IPS-18c (cell line): ENCODE data around the gene VAPA.

ENCODE experiments used
- H3K4me3 ChIP-seq: 2 replicates; pipeline ENCODE4 v1.7.0; 2013; ENCODE audit warnings: low read depth, mild to moderate bottlenecking, low read length, moderate library complexity; ENCODE audit not compliant: insufficient read depth
- H3K9me3 ChIP-seq: one replicate; pipeline ENCODE4 v1.6.1; 2013; ENCODE audit warnings: mild to moderate bottlenecking, low read length, moderate library complexity; ENCODE audit not compliant: control insufficient read depth, insufficient read depth

Gene VAPA, protein sequence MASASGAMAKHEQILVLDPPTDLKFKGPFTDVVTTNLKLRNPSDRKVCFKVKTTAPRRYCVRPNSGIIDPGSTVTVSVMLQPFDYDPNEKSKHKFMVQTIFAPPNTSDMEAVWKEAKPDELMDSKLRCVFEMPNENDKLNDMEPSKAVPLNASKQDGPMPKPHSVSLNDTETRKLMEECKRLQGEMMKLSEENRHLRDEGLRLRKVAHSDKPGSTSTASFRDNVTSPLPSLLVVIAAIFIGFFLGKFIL

GRCh38 chr18:9913526-9914333, at the start of gene VAPA:
VAPA (plus strand) TSS chr18:9914016; CDS start chr18:9914257, 241 bp downstream.
- peaks cover 2% of the 10 kb centered on the region for H3K9me3 ChIP-seq
- peak within 1 kb of the TSS; percentile 100 for H3K4me3 ChIP-seq

DNA sequence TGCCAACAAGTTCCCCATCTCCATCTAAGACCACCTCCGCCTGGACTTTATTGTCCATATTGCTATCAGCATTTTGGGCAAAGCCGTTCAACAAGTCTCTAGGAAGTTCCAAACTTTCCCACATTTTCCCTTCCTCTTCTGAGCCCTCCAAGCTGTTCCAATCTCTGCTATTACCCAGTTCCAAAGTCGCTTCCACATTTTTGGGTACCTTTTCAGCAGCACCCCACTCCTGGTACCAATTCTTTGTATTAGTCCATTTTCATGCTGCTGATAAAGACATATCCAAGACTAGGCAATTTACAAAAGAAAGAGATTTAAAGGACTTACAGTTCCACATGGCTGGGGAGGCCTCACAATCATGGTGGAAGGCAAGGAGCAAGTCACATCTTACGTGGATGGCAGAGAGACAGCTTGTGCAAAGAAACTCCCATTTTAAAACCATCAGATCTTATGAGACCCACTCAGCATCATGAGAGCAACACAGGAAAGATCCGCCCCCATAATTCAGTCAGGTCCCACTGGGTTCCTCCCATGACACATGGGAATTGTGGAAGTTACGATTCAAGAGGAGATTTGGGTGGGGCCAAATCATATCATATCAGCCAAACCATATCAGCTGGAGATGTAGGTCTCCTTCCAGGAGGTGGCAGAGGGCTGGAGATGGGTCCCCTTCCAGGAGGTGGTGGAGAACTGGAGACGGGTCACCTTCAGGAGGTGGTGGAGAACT, 47.9 kb upstream of the VAPA start:
- Histone ChIP-seq H3K4me3 (no peak overlapping the region), H3K9me3 (peaks cover 3% of the 10 kb centered on the region)

- Histone ChIP-seq H3K9me3 (peaks cover 3% of the 10 kb centered on the region), H3K4me3 (no peak overlapping the region)
Observed at GRCh38 chr18:9866627-9867026, 47.2 kb upstream of the VAPA start.

DNA sequence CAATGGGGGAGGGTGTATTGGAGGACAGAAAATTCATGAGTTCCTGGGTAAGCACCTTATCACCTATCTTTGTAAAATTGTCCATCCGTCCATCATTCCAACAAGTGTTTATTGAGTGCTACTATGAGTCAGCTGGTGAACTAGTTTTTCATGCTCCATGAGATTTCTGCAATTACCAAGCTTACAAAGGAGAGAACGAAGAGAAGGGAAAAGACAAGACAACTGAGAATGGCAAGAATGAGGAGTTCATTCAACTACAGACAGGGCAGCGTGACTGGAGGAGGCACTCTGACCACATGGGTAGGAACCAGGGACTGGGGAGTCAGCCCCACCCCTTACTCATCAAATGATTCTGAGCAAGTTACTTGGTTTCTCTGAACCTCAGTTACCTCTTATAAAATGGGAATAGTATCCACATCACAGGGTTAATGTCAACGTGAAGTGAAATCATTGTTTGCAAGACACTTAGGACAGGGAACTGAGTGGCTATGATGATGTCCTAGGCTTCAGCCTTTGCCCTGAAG, 46.7 kb upstream of the VAPA start:
- Histone ChIP-seq H3K9me3 (peaks cover 3% of the 10 kb centered on the region), H3K4me3 (no peak overlapping the region)

- peaks cover 3% of the 10 kb centered on the region for H3K9me3 ChIP-seq
- H3K4me3 ChIP-seq: no peak overlapping the region
Observed at GRCh38 chr18:9868857-9869714, 44.7 kb upstream of the VAPA start.

- H3K9me3 ChIP-seq: peaks cover 3% of the 10 kb centered on the region
- H3K4me3 ChIP-seq: no peak overlapping the region
Observed at GRCh38 chr18:9869715-9870430, 43.9 kb upstream of the VAPA start.

DNA sequence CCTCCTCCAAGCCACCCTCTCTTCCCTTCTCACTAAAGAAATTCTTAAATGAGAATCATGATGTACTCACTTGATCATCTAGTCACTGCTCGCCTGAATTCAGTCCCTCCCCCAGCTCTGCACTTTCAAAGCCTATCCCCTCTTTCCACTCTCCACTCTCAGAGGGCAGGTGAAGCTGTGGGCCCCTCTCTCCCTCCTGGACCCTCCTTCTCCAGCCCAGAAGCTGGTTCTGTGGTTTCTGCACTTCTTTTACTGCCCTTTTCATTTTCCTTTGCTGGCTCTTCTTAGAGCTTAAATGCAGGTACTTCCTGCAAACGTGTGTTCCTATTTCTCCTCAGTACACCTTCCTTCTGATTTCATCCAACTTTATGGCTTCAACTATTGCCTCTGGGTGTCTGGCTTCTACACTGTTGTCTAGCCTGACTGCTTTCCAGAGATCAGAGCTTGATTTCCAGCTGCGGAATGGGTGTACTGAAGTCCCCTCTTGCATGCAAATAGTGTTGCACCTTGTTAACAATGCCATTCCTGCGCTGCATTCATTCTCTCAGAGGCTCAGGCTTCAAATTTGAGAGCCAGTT, 43.3 kb upstream of the VAPA start:
- H3K4me3 ChIP-seq: 0 out of 2 replicates have a peak overlapping the region, but pooled peaks have one; percentile 24

GRCh38 chr18:9871244-9871746, 42.5 kb upstream of the VAPA start:
- Histone ChIP-seq H3K9me3 (peaks cover under 1% of the 10 kb centered on the region), H3K4me3 (no peak overlapping the region)

More for the DNA sequence above, 43.3 kb upstream of the VAPA start:
- peaks cover 3% of the 10 kb centered on the region for H3K9me3 ChIP-seq

DNA sequence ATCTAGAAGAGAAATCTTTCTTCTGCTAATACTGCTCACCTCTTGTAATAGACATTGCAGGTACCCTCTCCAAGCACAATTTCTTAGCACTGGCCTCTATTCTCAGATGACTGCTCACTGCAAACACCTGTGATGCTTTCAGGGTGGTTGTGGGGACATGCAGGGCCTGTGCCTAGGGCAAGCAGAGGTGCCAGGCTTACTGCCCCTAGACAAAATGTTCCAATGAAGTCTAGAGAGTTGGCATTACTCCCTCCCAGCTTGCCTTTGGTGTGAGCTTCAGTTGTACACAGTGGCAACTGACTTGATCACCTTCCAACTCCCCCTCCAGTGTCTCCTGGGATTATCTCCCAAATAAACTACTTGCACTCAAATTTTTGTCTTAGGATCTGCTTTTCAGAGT, 41.0 kb upstream of the VAPA start:
- Histone ChIP-seq H3K4me3 (no peak overlapping the region), H3K9me3 (no peaks in the 10 kb centered on the region)

- no peak overlapping the region for H3K4me3 ChIP-seq
- no peaks in the 10 kb centered on the region for H3K9me3 ChIP-seq
Observed at GRCh38 chr18:9874728-9875127, 39.1 kb upstream of the VAPA start.

DNA sequence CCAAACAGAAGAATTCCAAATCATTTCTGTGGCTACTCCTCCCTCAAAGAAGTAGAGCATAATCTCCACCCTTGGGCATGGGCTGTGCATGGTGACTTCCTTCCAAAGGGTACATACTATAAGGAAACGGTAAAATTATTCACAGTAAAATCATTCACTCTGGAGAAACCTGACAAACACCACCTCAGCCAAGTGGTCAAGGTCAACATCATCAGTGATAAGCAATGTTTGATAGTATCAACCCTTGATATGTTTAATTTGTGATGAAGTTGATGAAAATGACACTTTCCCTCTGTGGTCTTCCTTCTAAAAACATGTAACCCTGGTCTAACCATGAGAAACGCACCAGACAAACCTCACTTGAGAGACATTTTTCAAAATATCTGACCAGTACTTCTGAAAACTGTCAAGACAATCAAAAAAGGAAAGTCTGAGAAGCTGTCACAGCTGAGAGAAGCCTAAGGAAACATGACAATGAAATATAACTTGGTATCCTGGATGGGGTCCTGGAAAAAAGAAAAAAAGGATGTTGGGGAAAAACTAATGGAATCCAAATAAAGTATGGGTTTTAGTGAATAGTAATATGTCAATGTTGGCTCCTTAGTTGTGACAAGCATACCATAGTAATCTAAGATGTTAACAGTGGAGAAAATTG, 37.5 kb upstream of the VAPA start:
- no peak overlapping the region for H3K4me3 ChIP-seq
- no peaks in the 10 kb centered on the region for H3K9me3 ChIP-seq

DNA sequence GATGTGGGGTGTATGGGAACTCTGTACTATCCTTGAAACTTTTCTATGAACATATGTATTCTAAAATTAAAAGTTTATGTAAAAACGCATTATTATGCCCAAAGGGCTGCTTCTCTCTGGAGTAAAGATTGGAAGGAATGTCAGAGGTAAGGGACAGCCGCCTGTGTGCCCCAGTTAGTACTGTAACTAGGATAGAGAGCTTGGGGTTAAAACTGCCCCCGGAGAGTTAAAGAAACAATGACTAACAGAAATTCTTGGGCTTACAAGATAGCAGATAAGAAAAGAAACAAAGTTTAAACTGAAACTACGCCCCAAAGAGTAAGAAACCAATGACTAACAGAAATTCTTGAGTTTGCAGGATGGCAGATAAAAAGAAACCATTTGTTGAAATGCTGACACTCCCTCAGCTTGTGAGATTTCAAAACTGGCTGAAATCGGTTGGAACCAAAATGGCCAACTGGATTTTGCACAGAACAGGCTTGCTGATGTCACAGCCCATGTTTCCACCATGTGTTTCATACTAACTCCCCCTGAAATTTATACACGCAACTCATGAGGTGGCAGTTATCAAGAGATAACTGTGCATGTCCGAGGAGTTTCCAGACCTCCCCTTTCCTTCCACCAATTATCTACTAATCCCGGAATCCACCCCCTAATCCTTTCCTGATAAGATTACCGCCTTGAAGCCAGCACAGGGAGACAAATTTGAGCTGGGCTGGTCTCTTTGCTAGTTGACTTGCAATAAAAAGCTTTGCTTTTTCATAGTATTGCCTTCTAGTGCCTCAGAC, 36.8 kb upstream of the VAPA start:
- no peaks in the 10 kb centered on the region for H3K9me3 ChIP-seq
- H3K4me3 ChIP-seq: no peak overlapping the region

GRCh38 chr18:9877655-9878014, 36.2 kb upstream of the VAPA start:
- H3K4me3 ChIP-seq: no peak overlapping the region
- peaks cover 2% of the 10 kb centered on the region for H3K9me3 ChIP-seq

GRCh38 chr18:9878095-9878494, 35.7 kb upstream of the VAPA start:
- no peak overlapping the region for H3K4me3 ChIP-seq
- H3K9me3 ChIP-seq: peaks cover 2% of the 10 kb centered on the region

DNA sequence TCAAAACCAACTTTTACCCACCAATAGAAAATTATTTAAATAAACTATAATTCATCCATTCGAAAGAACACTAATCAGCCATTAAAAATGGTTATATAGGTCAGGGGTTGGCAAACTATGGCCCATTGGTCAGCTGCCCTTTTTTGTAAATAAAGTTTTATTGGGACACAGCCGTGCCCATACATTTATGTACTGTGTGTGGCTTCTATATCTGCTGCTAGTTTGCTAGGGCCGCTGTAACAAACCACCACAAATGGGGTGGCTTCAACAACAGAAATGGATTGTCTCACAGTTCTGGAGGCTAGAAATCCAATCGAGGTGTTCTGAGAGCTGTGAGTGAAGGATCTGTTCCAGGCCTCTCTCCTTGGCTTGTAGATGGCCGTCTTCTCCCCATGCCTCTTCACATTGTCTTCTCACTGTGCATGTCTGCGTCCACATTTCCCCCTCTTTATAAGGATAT, 35.0 kb upstream of the VAPA start:
- Histone ChIP-seq H3K9me3 (peaks cover 2% of the 10 kb centered on the region), H3K4me3 (no peak overlapping the region)
